CD14-positive monocyte (primary cell): Measurements from ENCODE around the gene HDAC4. TPM values are rescaled to one million over a fixed set of nuclear protein-coding genes. Genes with fewer than 3 reads are reported as not detected.

Experiments
- DNase-seq, 3 donors: peaks; one replicate each; pipeline ENCODE4 v3.0.0-alpha.2; 2011 to 2022
- H2AFZ ChIP-seq: 2 replicates; pipeline ENCODE4 v1.6.0; 2012; ENCODE audit warnings: mild to moderate bottlenecking, low read depth, low read length, inconsistent platforms; ENCODE audit not compliant: insufficient read depth, poor library complexity, severe bottlenecking
- H3K27ac ChIP-seq, 2 donors: 1 replicate in 1 of 2; 2 replicates in 1 of 2; pipeline ENCODE4 v1.5.1; 2012 to 2013; ENCODE audit warnings: low read length in 2 of 2, control low read depth in 1 of 2, inconsistent platforms in 1 of 2, low read depth in 1 of 2, mild to moderate bottlenecking in 1 of 2
- H3K27me3 ChIP-seq, 2 donors: one replicate each; pipeline versions ENCODE4 v1.6.0 to v1.6.1; 2011 to 2013; ENCODE audit warnings: low read length in 2 of 2; ENCODE audit not compliant: control insufficient read depth in 2 of 2, insufficient read depth in 2 of 2
- H3K36me3 ChIP-seq, 2 donors: replicated peaks in 1 of 2; 1 replicate in 1 of 2; 2 replicates in 1 of 2; pipeline versions ENCODE4 v1.5.1 to v1.6.1; 2012 to 2013; ENCODE audit warnings: low read length in 2 of 2, control low read depth in 1 of 2, inconsistent platforms in 1 of 2, mild to moderate bottlenecking in 1 of 2; ENCODE audit not compliant: insufficient read depth in 2 of 2, control insufficient read depth in 1 of 2
- H3K4me1 ChIP-seq, 2 donors: 1 replicate in 1 of 2; 2 replicates in 1 of 2; pipeline versions ENCODE4 v1.5.1 to v1.6.1; 2012 to 2013; ENCODE audit warnings: low read length in 2 of 2, control low read depth in 1 of 2, inconsistent platforms in 1 of 2, mild to moderate bottlenecking in 1 of 2, moderate library complexity in 1 of 2; ENCODE audit not compliant: insufficient read depth in 2 of 2, control insufficient read depth in 1 of 2
- H3K4me2 ChIP-seq: replicated peaks from 2 replicates; pipeline ENCODE3; 2012; ENCODE audit warnings: low read length, moderate library complexity, mild to moderate bottlenecking; ENCODE audit not compliant: poor library complexity, severe bottlenecking; ENCODE audit errors: extremely low read depth
- H3K4me3 ChIP-seq, 3 experiments: fragments of 200-600 bp in 1 of 3; sonication (generic) in 1 of 3; replicated peaks in 1 of 3; 1 replicate in 2 of 3; 2 replicates in 1 of 3; pipeline ENCODE4 v1.5.1; 2011 to 2013; ENCODE audit warnings: low read length in 3 of 3, mild to moderate bottlenecking in 3 of 3, control low read depth in 2 of 3, low read depth in 2 of 3, inconsistent platforms in 1 of 3, moderate library complexity in 1 of 3
- H3K79me2 ChIP-seq: 2 replicates; pipeline ENCODE4 v1.6.0; 2012; ENCODE audit warnings: mild to moderate bottlenecking, control low read depth, inconsistent platforms, low read length, moderate library complexity; ENCODE audit not compliant: insufficient read depth
- H3K9ac ChIP-seq: 2 replicates; pipeline ENCODE4 v1.6.0; 2017; ENCODE audit warnings: low read length, mild to moderate bottlenecking; ENCODE audit not compliant: insufficient read depth, poor library complexity, severe bottlenecking
- H3K9me3 ChIP-seq, 2 donors: replicated peaks in 1 of 2; 1 replicate in 1 of 2; 2 replicates in 1 of 2; pipeline versions ENCODE4 v1.5.1 to v1.6.1; 2012 to 2013; ENCODE audit warnings: low read length in 2 of 2, control low read depth in 1 of 2; ENCODE audit not compliant: control insufficient read depth in 1 of 2, insufficient read depth in 1 of 2
- H4K20me1 ChIP-seq: 2 replicates; pipeline ENCODE4 v1.6.0; 2012; ENCODE audit warnings: mild to moderate bottlenecking, low read length, control low read depth, moderate library complexity; ENCODE audit not compliant: insufficient read depth
- H3K27ac Mint-ChIP-seq, 7 donors: one replicate each; pipeline ENCODE4 v1.8.0; 2020; ENCODE audit warnings: mild to moderate bottlenecking in 7 of 7, mixed read lengths in 7 of 7, moderate library complexity in 6 of 7, inconsistent platforms in 2 of 7
- H3K27me3 Mint-ChIP-seq, 3 donors: one replicate each; pipeline ENCODE4 v1.8.0; 2021 to 2022; ENCODE audit warnings: low read depth in 3 of 3, mild to moderate bottlenecking in 3 of 3, mixed read lengths in 3 of 3, moderate library complexity in 3 of 3, inconsistent platforms in 1 of 3
- H3K36me3 Mint-ChIP-seq, 2 donors: one replicate each; pipeline ENCODE4 v1.8.0; 2020; ENCODE audit warnings: mixed read lengths in 2 of 2, inconsistent platforms in 1 of 2, mild to moderate bottlenecking in 1 of 2
- H3K4me1 Mint-ChIP-seq: one replicate; pipeline ENCODE4 v1.8.0; 2020; ENCODE audit warnings: mild to moderate bottlenecking, mixed read lengths
- H3K4me3 Mint-ChIP-seq, 2 donors: one replicate each; pipeline ENCODE4 v1.8.0; 2020; ENCODE audit warnings: mild to moderate bottlenecking in 2 of 2, mixed read lengths in 2 of 2, moderate library complexity in 1 of 2
- H3K9me3 Mint-ChIP-seq, 7 donors: one replicate each; pipeline ENCODE4 v1.8.0; 2020 to 2022; ENCODE audit warnings: mixed read lengths in 7 of 7, mild to moderate bottlenecking in 6 of 7, moderate library complexity in 6 of 7, inconsistent platforms in 2 of 7
- WGBS: methylation state at CpG from one replicate; pipeline ENCODE4 v1.1.5; 2013; ENCODE audit warnings: missing lambda C conversion rate; ENCODE audit not compliant: insufficient coverage; 5-methylcytosine and 5-hydroxymethylcytosine counted together
- intact Hi-C, 2 donors: fragments of 100-400 bp; cut with micrococcal nuclease; formaldehyde crosslinking; loops; one replicate each; pipeline versions ENCODE4 v1.15.0 to v1.15.1; 2023
- polyA plus RNA-seq, 3 donors: library from polyadenylated mRNA; depleted of rRNA in 1 of 3; unstranded in 2 of 3; stranded (reverse) in 1 of 3; fragments of 300-500 nt in 2 of 3; fragments of >200 nt in 1 of 3; fragmentation: Illumina TruSeq in 2 of 3; gene quantifications; 1 replicate in 2 of 3; 2 replicates in 1 of 3; pipeline ENCODE4 v1.2.3, GENCODE V29; 2012 to 2021
- TF ChIP-seq, protein P1 (sequence below): fragments of 200-600 bp; IDR thresholded peaks from one replicate; pipeline ENCODE4 v1.8.0; 2022; ENCODE audit warnings: antibody characterized with exemption, mild to moderate bottlenecking

HDAC4 gene
- polyA plus RNA-seq, 3 donors: 3.3 to 23.0 (median 4.5) TPM

DNA sequence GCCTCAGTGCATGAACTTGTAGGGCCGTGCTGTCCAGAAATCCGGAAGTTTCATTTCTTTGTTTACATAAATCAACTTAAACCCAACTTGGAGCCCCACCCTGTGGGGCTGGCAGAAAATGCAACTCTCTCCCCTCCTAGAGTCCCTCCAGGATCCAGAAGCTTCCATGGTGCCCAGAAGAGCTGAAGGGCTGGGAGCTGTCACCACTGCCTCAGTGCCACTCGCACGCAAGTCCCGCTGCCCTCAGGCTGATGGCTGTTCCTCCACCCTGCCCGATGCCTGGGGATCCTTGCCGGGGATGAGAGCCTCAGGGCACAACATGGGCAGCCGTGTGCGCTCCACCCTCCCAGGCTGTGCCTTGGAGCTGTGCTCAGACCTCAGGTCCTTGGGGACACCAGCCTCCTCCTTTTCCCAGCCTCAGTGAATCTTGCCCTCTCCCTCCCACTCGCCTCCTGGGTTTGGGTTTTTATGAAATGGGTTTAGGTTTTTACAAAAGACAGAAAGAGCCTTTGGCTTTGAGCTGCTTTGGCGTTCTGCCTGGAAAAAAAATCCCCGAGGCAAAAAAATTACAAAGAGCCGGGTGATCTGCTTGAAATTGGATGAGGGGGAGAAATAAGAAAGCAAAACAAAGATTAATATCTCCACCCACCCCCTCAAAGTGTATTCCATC is 397.7 kb downstream of the HDAC4 start:
- no peaks in the 10 kb centered on the region for H3K4me1 Mint-ChIP-seq
- peaks cover 0 to 14% of the 10 kb centered on the region in 2 donors for H3K9me3 ChIP-seq
- H3K27ac Mint-ChIP-seq: no peak overlapping the region
- no peak for DNase-seq
- peaks cover 4 to 23% (median 6%) of the 10 kb centered on the region in 3 donors for H3K27me3 Mint-ChIP-seq
- H3K27ac ChIP-seq: no peak overlapping the region
- peaks cover 6 to 24% (median 13%) of the 10 kb centered on the region in 7 donors for H3K9me3 Mint-ChIP-seq
- H3K4me2 ChIP-seq: no peak overlapping the region
- no peak overlapping the region for H3K9ac ChIP-seq
- H3K4me3 Mint-ChIP-seq: no peak overlapping the region
- H3K36me3 Mint-ChIP-seq: no peaks in the 10 kb centered on the region
- no peaks in the 10 kb centered on the region for H3K4me1 ChIP-seq
- H3K79me2 ChIP-seq: no peaks in the 10 kb centered on the region
- H3K4me3 ChIP-seq: no peak overlapping the region
- H3K36me3 ChIP-seq: no peaks in the 10 kb centered on the region
- WGBS: 96% methylated on average over 9 of the region's 13 CpGs
- TF ChIP-seq, protein P1, sequence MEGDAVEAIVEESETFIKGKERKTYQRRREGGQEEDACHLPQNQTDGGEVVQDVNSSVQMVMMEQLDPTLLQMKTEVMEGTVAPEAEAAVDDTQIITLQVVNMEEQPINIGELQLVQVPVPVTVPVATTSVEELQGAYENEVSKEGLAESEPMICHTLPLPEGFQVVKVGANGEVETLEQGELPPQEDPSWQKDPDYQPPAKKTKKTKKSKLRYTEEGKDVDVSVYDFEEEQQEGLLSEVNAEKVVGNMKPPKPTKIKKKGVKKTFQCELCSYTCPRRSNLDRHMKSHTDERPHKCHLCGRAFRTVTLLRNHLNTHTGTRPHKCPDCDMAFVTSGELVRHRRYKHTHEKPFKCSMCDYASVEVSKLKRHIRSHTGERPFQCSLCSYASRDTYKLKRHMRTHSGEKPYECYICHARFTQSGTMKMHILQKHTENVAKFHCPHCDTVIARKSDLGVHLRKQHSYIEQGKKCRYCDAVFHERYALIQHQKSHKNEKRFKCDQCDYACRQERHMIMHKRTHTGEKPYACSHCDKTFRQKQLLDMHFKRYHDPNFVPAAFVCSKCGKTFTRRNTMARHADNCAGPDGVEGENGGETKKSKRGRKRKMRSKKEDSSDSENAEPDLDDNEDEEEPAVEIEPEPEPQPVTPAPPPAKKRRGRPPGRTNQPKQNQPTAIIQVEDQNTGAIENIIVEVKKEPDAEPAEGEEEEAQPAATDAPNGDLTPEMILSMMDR: no peak
- H2AFZ ChIP-seq: no peak overlapping the region
- no peaks in the 10 kb centered on the region for H3K27me3 ChIP-seq
- intact Hi-C loops: no loop called here
- H4K20me1 ChIP-seq: no peaks in the 10 kb centered on the region

DNA sequence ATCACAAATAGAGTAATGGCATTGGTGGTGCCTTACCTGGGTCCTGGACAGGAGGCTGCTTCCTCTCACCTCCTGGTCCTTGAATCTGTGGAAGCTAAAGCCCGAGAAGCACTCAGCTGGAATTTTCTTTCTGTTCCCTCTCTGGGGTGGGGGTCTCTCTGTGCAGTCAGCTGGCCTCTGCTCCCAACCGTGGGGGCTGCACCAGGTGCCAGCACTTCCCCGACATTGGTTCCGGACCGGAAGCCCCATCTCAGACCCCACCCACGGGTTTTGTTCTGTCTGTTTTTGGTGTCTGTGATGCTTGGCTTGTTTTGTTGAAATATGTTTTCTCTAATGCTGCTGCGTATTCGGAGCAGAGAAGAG is 398.2 kb downstream of the HDAC4 start:
- TF ChIP-seq, protein P1: no peak

More for the DNA sequence above, 398.2 kb downstream of the HDAC4 start:
- Histone ChIP-seq H3K79me2 (no peaks in the 10 kb centered on the region), H3K4me1 (no peaks in the 10 kb centered on the region), H3K4me2 (no peak overlapping the region), H4K20me1 (no peaks in the 10 kb centered on the region), H3K27ac (no peak overlapping the region), H3K4me3 (no peak overlapping the region), H3K36me3 (no peaks in the 10 kb centered on the region), H2AFZ (no peak overlapping the region), H3K9me3 (peaks cover 0 to 14% of the 10 kb centered on the region in 2 donors), H3K9ac (no peak overlapping the region), H3K27me3 (no peaks in the 10 kb centered on the region)
- Mint-ChIP-seq H3K27me3 (peaks cover 4 to 22% (median 6%) of the 10 kb centered on the region in 3 donors), H3K4me3 (no peak overlapping the region), H3K36me3 (no peaks in the 10 kb centered on the region), H3K4me1 (no peaks in the 10 kb centered on the region), H3K9me3 (peaks cover 6 to 24% (median 14%) of the 10 kb centered on the region in 7 donors), H3K27ac (no peak overlapping the region)
- WGBS: 90% methylated on average over 2 of the region's 8 CpGs
- DNase-seq: no peak
- intact Hi-C loops: no loop called here
